Pons (tissue), 1 donor: ENCODE data around the gene B3GALT4.
A peak's percentile ranks its signal among the peaks of the same experiment; 100 is the strongest.
"Not testable (repeated sequence)": the region's sequence is repeated elsewhere in the genome, so short reads cannot be mapped to it uniquely, and the experiment has no call there.

Experiments
- DNase-seq: peaks from one replicate; pipeline ENCODE4 v3.0.0-alpha.2; 2016; ENCODE audit warnings: low spot score

The B3GALT4 gene

DNA sequence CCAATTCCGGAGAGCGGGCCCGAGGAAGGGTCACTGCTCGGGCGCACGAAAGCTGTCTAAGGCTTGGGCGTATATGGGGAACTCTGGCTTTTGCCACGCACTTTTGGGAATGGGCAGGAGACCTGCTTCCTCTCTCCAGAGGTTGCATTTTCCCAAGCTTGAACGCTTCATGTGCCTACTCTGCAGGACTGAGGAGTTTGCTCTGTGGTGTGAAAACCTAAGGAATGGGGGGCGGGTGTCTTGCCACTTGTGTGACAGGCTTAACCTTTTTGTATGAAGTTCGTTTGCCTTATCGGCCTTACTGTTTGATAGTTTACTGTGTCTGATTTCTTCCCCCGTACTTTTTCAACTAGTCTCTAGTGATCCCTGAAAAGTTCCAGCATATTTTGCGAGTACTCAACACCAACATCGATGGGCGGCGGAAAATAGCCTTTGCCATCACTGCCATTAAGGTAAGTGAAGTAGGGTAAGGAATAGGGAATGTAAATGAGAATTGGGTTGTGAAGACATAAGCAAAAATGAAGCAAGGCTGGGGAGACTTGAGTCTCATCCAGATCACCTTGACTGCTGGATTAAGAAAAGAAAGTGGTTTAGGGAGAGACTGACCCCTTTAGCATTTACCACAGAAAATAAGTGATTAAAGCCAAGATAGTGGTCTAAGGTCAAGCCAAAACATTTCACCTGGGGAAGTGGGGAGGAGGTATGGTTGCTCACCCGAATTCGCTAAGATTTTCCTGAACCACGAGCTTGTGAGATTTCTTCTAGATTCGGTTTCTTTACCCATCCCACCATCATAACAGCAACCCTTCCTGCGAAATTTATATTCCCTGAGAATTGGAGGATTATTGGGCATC is 4.4 kb upstream of the B3GALT4 start:
- no peak for DNase-seq

DNA sequence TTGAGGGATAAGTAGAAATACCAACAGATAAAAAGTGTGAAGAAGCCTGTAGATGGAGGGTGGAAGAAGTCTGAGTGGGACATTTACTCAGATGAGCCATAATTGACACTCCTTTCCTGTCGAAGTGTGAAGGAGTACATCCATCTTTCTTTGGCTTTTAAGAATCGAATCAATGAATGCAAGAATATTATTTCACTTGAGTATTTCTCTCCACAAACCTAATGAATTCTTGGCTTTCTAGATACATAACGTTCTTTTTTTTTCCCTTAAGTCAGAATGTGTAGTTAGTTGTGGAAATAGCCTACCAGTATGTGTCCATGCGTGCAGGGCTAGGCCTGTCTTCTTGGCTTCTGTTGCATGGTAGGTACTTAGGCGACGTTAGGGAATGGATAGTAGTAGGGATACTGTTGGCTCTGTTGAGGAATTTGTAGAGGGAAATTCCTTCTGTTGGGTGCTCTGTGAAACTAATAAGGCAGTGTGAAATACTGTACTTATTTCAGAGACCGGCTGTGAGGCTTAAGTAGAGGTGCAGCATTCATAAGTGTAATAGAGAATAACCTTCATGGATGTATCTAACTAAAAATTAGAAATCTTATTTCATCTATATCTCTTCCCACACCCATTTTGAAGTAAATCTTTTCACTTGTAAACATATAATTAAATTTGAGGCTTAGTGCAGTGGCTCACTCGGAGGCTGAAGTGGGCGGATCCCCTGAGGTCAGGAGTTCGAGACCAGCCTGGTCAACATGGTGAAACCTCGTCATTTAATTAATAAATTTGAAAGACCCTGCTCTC is 3.6 kb upstream of the B3GALT4 start:
- no peak for DNase-seq

DNA sequence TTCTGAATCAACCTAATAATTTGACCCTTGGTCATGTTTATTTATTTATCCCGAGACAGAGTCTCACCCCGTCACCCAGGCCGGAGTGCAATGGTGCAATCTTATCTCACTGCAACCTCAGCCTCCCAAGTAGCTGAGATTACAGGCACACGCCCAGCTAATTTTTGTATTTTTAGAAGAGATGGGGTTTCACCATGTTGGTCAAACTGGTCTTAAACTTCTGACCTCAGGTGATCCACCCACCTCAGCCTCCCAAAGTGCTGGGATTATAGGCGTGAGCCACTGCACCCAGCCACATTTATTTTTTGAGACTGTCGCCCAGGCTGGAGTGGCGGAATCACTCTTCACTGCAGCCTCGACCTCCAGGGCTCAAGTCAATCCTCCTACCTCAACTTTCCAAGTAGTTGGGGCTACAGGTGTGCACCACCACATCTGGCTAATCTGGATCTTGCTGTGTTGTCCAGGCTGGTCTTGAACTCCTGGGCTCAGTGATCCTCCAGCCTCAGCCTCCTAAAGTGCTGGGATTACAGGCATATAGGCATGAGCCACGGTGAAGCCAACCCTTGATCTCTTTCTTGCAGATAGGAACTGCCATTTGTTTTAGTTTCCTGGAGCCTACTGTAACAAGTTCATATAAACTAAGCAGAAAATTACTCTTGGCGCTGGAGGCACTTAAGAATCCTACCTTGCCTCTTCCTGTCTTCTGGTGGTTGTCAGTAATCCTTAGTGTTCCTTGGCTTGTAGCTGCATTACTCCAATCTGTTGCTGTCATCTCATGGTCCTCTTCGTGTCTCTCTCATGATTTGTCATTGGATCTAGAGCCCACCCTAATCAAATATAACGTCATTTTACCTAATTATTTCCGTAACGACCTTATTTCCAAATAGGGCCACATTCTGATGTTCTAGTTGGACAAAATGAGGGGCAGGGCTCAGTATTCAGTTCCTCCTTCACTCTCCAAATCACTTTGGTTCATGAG is 2.7 kb upstream of the B3GALT4 start:
- no peak for DNase-seq

DNA sequence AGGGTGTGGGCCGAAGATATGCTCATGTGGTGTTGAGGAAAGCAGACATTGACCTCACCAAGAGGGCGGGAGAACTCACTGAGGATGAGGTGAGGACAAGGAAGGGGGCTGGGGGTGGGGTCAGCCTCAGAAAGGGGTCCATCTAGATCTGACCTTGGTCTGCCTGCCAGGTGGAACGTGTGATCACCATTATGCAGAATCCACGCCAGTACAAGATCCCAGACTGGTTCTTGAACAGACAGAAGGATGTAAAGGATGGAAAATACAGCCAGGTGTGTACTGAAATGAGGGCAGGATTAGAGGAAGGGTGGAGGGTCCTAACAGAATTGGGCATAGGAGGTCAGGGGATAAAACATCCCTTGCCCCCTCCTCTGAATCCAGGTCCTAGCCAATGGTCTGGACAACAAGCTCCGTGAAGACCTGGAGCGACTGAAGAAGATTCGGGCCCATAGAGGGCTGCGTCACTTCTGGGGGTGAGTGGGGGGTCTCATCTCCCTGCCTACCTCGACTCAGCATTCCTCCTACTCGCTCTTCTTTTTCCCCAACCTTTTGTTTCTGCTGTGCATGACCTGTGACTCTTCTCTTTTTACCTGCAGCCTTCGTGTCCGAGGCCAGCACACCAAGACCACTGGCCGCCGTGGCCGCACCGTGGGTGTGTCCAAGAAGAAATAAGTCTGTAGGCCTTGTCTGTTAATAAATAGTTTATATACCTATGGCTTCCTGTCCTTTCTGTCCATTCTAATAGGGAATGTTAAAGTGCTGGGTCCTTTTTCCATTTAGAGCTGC is 935 bp upstream of the B3GALT4 start:
- not testable (repeated sequence) for DNase-seq

DNA sequence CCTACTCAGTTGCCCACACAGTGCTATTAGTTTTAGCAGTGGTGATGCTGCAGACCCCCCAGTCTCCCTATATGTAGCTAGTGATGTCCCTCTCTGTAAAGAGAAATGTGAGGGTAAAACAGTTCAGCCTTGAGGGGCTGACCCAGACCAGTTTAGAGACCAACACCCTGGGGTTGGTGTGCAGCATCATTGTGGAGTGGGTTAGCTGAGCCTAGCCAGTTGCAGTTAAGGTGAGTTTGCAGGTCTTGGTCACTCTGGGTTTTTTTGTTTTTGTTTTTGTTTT is 401 bp upstream of the B3GALT4 start:
- no peak for DNase-seq

DNA sequence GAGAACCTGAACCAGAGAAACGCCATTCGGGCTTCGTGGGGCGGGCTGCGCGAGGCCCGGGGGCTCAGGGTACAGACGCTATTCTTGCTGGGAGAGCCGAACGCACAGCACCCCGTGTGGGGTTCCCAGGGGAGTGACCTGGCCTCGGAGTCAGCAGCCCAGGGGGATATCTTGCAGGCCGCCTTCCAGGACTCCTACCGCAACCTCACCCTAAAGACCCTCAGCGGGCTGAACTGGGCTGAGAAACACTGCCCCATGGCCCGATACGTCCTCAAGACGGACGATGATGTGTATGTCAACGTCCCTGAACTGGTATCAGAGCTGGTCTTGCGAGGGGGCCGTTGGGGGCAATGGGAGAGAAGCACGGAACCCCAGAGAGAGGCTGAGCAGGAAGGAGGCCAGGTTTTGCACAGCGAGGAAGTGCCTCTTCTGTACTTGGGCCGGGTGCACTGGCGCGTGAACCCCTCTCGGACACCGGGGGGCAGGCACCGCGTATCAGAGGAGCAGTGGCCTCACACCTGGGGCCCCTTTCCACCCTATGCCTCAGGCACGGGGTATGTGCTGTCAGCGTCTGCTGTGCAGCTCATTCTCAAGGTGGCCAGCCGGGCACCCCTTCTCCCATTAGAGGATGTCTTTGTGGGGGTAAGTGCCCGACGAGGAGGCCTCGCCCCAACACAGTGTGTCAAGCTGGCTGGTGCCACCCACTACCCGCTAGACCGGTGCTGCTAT is 904 bp downstream of the B3GALT4 start:
- no peak for DNase-seq

DNA sequence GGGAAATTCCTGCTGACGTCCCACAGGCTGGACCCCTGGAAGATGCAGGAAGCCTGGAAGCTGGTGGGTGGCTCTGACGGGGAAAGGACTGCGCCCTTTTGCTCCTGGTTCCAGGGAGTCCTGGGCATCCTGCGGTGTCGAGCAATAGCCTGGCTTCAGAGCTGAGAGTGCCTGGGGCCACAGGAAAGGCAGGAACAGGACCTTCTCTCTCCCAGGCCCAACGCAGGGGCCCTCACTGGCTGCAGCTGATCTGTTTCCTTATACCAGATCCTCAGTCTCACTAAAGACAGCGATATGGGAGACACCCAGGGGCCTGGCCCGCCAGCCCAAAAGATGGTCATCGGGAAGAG is 1.4 kb downstream of the B3GALT4 start:
- no peak for DNase-seq

DNA sequence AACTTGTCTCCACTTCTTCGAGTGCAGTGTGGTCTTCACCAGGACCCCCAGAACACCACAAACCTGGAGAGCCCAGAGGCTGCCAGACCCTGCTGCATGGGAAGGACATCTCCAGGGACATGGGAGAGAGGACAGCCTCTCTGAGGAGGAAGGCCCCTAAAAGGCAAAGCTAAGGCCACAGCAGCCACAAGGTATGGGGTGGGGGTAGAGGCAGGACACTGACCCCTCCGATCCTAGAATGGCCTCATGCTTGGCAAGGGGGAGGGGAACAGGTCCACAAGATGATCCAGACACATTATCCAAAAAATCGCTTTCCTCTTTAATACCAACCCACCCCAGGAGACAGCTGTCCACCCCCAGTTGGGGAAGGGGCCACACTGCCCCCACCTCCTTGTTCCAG is 1.9 kb downstream of the B3GALT4 start:
- DNase-seq: no peak

DNA sequence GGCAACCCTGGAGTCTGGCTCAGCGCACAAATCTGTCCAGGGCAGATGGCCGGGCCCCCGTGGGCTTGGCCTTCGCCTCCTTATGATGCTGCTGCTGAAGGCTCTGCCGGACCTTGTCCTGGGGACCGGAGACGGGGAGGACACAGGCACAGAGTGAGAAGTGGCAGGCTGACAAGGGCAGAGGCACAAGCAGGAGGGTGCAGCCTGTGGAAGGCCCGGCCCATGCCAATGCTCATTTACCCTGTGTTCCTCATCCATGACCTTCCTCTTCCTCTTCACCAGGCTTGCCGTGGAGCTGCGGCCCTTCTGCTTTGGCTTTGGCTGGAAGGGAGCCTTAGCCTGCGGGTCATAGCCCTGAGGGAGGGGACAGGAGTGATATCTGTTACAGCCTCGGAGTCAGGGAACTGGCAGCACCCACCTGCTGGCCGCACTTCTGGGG is 2.4 kb downstream of the B3GALT4 start:
- no peak for DNase-seq

DNA sequence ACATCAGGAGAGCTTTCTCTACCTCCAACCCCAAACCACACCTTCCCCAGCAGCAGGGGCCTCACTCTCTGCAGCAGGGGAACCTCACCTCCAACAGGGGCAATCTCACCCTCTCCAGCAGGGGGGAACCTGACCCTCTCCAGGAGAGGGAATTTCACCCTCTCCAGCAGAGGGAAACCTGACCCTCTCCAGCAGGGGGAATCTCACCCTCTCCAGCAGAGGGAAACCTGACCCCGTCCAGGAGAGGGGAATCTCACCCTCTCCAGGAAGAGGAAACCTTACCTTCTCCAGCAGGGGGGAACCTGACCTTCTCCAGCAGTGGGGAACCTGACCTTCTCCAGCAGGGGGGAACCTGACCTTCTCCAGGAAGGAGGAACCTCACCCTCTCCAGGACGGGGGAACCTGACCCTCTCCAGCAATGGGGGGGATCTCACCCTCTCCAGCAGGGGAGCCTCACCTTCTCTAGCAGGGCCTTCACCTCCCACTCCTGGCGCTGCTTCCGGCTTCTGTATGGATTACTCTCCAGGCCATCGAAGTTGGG is 3.1 kb downstream of the B3GALT4 start:
- no peak for DNase-seq

DNA sequence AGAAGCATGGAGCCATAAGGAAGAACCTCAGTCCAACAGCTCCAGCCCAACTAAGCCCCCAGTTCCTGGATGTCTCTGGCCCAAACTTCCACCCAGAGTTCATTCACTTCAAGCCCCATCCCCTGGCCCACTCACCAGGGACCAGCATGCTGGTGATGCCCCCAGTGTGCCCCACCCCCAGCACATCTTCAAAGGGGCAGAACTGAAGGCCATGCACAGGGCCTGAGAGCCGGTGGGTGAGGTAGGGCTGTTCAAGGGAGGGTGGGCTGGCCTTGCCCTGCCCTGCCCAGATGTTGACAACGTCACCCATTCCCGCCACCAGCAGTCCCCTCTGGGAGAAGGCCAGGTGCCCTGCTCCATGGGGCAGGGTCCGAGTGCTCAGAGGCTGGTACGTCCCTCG is 3.6 kb downstream of the B3GALT4 start:
- DNase-seq: no peak

DNA sequence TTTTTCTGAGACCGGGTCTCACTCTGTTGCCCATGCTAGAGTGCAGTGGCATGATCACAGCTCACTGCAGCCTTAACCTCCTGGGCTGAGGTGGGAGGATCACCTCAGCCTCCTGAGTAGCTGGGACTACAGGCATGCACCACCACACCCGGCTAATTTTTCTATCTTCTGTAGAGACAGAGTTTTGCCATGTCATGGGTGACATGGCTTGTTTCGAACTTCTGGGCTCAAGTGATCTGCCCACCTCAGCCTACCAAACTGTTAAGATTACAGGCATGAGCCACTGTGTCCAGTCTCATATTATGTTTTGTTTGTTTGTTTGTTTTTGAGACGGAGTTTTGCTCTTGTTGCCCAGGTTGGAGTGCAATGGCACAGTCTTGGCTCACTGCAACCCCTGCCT is 8.3 kb downstream of the B3GALT4 start:
- not testable (repeated sequence) for DNase-seq

DNA sequence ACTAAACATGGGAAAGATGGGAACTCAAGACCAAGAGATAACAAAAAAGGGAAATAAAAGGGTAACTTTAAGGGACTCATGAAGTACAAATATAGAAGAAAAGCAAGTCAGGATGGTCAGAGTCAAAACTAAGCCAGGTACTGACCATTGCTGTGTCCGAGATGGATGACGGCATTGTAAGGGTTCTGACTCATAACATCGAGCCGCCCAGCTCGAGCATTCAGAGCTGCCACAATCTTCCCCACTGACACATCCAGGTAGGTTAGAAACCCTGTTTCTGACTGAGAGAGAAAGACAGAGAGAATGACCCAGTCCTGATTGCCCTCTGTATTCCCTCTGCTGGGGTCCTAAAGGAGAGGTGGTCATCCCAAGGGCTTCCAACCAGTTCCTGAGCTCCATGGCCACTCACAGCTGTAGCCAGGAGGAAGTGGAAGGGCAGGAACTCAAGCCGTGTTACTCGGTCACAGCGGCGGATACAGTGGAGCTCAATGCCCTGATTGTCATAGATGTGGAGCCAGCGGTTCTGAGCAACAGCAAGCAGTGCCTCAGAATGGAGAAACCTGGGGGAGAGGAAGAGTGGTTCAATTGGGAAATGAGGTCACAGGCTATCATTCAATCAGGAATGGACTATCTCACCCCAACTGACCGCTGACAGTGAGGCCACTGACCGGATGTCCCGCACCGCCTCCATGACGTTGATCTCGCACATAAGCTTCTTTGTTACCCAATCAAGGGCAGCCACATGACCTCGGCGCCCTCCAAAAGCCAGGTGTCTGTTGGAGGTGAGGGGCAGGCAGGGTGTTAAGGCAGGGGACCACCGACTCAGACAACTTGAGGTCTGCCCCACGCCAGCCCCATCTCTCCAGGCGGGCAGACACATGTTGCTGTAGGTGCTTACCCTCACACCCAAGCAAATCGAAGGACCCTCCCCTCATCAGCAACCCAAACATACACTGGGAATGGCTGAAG is 10.3 kb downstream of the B3GALT4 start:
- DNase-seq: no peak

DNA sequence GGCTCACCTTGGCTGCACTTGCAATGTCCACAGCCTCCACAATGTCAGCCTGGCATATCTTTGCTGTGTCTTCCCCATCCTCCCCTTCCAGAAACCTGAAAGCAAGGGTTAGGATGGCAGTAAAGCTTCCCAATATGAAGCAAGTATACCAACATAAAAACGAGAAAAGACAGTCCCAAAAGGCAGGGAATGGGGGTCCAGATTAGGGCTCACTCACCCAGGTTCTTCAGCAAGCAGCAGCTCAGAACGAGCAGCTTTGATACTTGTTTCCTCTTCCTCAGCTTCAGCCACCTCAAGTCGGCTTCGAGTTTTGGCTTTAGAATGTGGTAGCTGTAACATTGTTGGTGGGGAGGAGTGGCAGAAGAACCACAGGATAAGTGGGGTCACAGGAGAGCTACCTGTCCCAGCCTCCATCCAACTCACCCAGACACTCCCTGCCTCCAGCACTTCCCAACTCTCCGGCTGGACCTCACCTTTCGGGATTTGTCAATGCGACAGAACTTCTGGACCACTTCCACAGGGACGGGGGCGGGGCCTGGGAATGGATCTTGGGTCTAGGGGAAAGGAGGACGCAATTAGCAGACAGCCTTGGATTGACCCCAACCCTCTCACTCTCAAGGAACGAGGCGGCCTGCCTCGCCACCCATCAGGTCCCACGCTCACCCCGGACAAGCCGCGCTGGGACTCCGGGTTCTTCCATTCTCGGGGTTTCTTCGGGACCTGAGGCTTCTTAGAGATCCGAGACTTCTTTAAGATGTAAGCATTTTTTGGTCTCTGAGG is 11.4 kb downstream of the B3GALT4 start:
- DNase-seq: no peak

DNA sequence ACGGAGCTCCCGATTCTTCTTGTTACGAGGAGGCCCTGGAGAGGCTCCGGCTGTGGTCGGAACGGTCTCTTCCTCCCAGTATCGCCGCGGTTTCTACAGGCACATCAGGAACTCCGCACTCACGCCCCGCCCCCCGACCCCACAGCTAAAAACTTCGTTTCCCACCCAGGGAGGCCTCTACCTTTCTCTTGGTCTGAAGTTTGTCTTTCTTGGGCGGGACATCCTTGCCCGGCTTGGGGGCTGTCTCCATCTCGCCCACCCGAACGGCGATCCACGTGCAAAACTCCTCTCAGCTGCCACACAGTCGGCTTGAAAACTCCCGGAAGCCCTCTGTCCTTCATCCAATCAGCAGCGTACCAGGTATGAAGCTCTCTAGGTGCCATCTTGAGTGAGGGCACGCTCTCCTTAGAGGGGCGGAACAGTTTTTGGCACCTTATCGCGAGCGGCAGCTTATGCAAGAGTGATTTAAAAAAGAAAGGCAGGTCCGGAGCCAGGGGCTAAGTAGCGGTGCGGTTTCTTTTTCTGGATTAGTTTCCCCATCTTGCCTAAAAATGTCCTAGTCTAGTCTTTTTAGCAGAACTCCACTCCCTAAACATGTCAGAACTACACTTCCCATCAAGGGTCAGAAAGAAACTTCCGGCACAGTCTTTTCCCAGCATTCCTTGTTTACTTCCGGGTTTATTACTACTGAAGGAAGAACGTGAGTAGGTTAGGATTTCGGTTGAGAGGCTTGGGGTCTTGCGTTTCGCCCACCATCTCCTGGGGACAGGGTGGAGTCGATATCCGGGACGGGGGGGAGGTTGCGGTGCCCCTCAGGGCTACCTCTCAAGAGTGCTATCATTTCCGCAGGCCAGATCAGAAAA is 12.2 kb downstream of the B3GALT4 start, which contains the start of the genes PFDN6 and WDR46:
PFDN6 (plus strand) TSS at position 681 of the 863 bp plus-strand sequence. CDS start 256 bp downstream, outside the sequence.
WDR46 (minus strand) TSS at position 319 of the 863 bp plus-strand sequence; CDS start at position 250, 69 bp downstream.
- DNase-seq: peak; percentile 99

DNA sequence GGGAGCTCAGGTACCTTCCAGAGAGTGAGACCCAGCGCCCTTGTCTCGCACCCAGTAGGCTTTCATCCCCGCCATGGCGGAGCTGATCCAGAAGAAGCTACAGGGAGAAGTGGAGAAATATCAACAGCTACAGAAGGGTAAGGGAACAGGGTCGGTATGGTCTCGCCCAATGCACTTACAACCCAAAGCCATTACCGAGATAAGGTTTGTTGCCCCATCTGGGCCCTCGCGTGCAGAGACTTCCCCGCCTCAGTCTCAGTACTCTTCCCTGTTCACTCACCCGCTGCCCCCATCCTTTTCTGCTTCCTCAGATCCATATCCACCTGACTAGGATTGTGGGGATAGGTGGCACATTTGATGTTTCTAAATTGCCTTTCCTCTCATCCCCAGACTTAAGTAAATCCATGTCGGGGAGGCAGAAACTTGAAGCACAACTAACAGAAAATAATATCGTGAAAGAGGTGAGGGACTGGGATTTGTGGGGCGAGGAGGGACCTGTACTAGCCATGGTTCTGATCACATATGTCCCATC is 12.9 kb downstream of the B3GALT4 start:
- no peak for DNase-seq

DNA sequence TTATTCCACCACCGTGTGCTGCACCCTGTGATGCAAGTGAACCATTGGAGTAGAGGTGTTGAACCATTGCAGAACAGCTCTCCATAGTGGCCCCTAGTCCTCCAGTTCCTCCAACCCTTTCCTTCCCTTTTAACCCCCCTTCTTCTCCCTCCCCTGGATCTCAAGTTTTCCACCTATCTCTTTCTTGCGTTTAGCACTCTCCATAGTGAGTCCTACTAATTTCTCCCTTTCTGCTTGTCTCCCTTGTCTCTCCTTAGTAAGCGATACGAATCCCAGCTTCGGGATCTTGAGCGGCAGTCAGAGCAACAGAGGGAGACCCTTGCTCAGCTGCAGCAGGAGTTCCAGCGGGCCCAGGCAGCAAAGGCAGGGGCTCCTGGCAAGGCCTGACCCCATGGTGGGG is 13.5 kb downstream of the B3GALT4 start:
- no peak for DNase-seq
